WTC11 (cell line): ENCODE data around the gene CHST11. TPM values are rescaled to one million over a fixed set of nuclear protein-coding genes. Genes with fewer than 3 reads are reported as not detected.

Source experiments
- ATAC-seq: fragments of 200-7000 bp; cut with Tn5 transposase; 2 replicates; pipeline ENCODE4 v1.10.0; 2021; ENCODE audit warnings: mild to moderate bottlenecking, moderate library complexity
- CTCF ChIA-PET: fragments of 300-600 bp; sonication (Branson Sonifier 250); formaldehyde crosslinking; loops from one replicate; lab custom pipeline; 2021; ENCODE audit warnings: antibody characterized with exemption; lab: Charles Lee
- POLR2A ChIA-PET: fragments of 350-600 bp; sonication (Branson Sonifier 250); formaldehyde crosslinking; loops from one replicate; lab custom pipeline; 2021; ENCODE audit warnings: antibody characterized with exemption; lab: Charles Lee
- DNase-seq: peaks from one replicate; pipeline ENCODE4 v3.0.0; 2021; ENCODE audit warnings: low spot score
- H3K27ac Mint-ChIP-seq: 2 replicates; pipeline ENCODE4 v1.8.0; 2021; ENCODE audit warnings: mixed read lengths
- H3K27me3 Mint-ChIP-seq: 2 replicates; pipeline ENCODE4 v1.8.0; 2021; ENCODE audit warnings: low read depth, mild to moderate bottlenecking, moderate library complexity, mixed read lengths
- H3K36me3 Mint-ChIP-seq: 2 replicates; pipeline ENCODE4 v1.8.0; 2021; ENCODE audit warnings: mixed read lengths
- H3K4me1 Mint-ChIP-seq: 2 replicates; pipeline ENCODE4 v1.8.0; 2022; ENCODE audit warnings: mixed read lengths
- H3K4me3 Mint-ChIP-seq: 2 replicates; pipeline ENCODE4 v1.8.0; 2021; ENCODE audit warnings: mild to moderate bottlenecking, moderate library complexity, mixed read lengths
- H3K9me3 Mint-ChIP-seq: 2 replicates; pipeline ENCODE4 v1.8.0; 2021; ENCODE audit warnings: mixed read lengths
- FOXK1 ChIP-seq: sonication (generic); formaldehyde crosslinking; IDR thresholded peaks from 2 replicates; pipeline ENCODE4 v1.8.0; 2022; ENCODE audit warnings: mild to moderate bottlenecking, moderate library complexity, missing genetic modification reagents
- FOXP1 ChIP-seq: sonication (generic); formaldehyde crosslinking; IDR thresholded peaks from 2 replicates; pipeline ENCODE4 v1.8.0; 2022; ENCODE audit warnings: missing genetic modification reagents, mild to moderate bottlenecking, moderate library complexity, borderline replicate concordance
- HMGA2 ChIP-seq: fragments of 250-450 bp; sonication (Bioruptor Pico); IDR thresholded peaks from 2 replicates; pipeline ENCODE4 v1.4.0; 2021; ENCODE audit warnings: mild to moderate bottlenecking, moderate library complexity
- HMGXB4 ChIP-seq: sonication (generic); formaldehyde crosslinking; IDR thresholded peaks from 2 replicates; pipeline ENCODE4 v1.8.1; 2023; ENCODE audit warnings: mild to moderate bottlenecking, moderate library complexity, missing genetic modification reagents
- MLX ChIP-seq: sonication (generic); formaldehyde crosslinking; IDR thresholded peaks from 2 replicates; pipeline ENCODE4 v1.8.1; 2023; ENCODE audit warnings: mild to moderate bottlenecking, missing genetic modification reagents, moderate library complexity
- NFYB ChIP-seq: sonication (generic); formaldehyde crosslinking; conservative IDR thresholded peaks from 2 replicates; pipeline ENCODE4 v1.8.0; 2022; ENCODE audit warnings: low read depth, missing genetic modification reagents
- NR1H2 ChIP-seq: sonication (generic); formaldehyde crosslinking; IDR thresholded peaks from 2 replicates; pipeline ENCODE4 v1.9.0; 2021; ENCODE audit warnings: mild to moderate bottlenecking, moderate library complexity, missing genetic modification reagents
- PRDM15 ChIP-seq: sonication (generic); formaldehyde crosslinking; IDR thresholded peaks from 2 replicates; pipeline ENCODE4 v1.8.0; 2022; ENCODE audit warnings: missing genetic modification reagents
- SOX15 ChIP-seq: fragments of 250-450 bp; sonication (Bioruptor Pico); IDR thresholded peaks from 2 replicates; pipeline ENCODE4 v1.9.0; 2021; ENCODE audit warnings: mild to moderate bottlenecking
- TCF7 ChIP-seq: sonication (generic); formaldehyde crosslinking; IDR thresholded peaks from 2 replicates; pipeline ENCODE4 v1.8.0; 2022; ENCODE audit warnings: mild to moderate bottlenecking, low read depth, missing genetic modification reagents, moderate library complexity
- TEAD1 ChIP-seq: sonication (generic); formaldehyde crosslinking; IDR thresholded peaks from 2 replicates; pipeline ENCODE4 v1.8.0; 2022; ENCODE audit warnings: mild to moderate bottlenecking, missing genetic modification reagents
- TP53 ChIP-seq: sonication (generic); formaldehyde crosslinking; IDR thresholded peaks from 2 replicates; pipeline ENCODE4 v1.8.1; 2023; ENCODE audit warnings: mild to moderate bottlenecking, missing genetic modification reagents
- ZBTB43 ChIP-seq: sonication (generic); formaldehyde crosslinking; IDR thresholded peaks from 2 replicates; pipeline ENCODE4 v1.8.1; 2023; ENCODE audit warnings: mild to moderate bottlenecking, missing genetic modification reagents
- ZMAT4 ChIP-seq: fragments of 250-450 bp; sonication (Bioruptor Pico); IDR thresholded peaks from 2 replicates; pipeline ENCODE4 v1.9.0; 2021; ENCODE audit warnings: mild to moderate bottlenecking
- ZNF396 ChIP-seq: fragments of 250-450 bp; sonication (Bioruptor Pico); IDR thresholded peaks from 2 replicates; pipeline ENCODE4 v1.8.0; 2021; ENCODE audit warnings: mild to moderate bottlenecking, moderate library complexity, borderline replicate concordance
- ZNF423 ChIP-seq: fragments of 250-450 bp; sonication (Bioruptor Pico); IDR thresholded peaks from 2 replicates; pipeline ENCODE4 v2.1.2; 2022; ENCODE audit warnings: mild to moderate bottlenecking, moderate library complexity
- ZNF512 ChIP-seq: sonication (generic); formaldehyde crosslinking; IDR thresholded peaks from 2 replicates; pipeline ENCODE4 v1.8.1; 2022; ENCODE audit warnings: missing genetic modification reagents, borderline replicate concordance
- total RNA-seq: library from RNA; stranded (reverse); gene quantifications from 3 replicates; pipeline ENCODE4 v1.2.3, GENCODE V29; 2021

CHST11 gene
- total RNA-seq, 1 experiment from 2014 or later = 24.2 TPM

GRCh38 chr12:104723895-104724294 lies 267.1 kb downstream of the CHST11 start:
- no peaks in the 10 kb centered on the region for H3K9me3 Mint-ChIP-seq
- CTCF ChIA-PET = interaction anchor here (0.5 to 1.3 kb wide), 2 partner anchors 39 to 342 kb away, joined by 3 to 5 read pairs; no protein-coding TSS in a partner anchor
- ATAC-seq = no peak

GRCh38 chr12:104724992-104725585 lies 268.3 kb downstream of the CHST11 start:
- no peaks in the 10 kb centered on the region for H3K27me3 Mint-ChIP-seq
- no peak overlapping the region for H3K27ac Mint-ChIP-seq
- DNase-seq (no peak), ATAC-seq (no peak)
- no peak overlapping the region for H3K4me3 Mint-ChIP-seq
- ChIA-PET POLR2A (interaction anchor here (0.6 kb wide), 1 partner anchor 18 kb away, joined by 3 read pairs; no protein-coding TSS in a partner anchor), CTCF (interaction anchor here (1.3 kb wide), 1 partner anchor 343 kb away, joined by 5 read pairs; no protein-coding TSS in a partner anchor)
- H3K4me1 Mint-ChIP-seq = peaks cover 38% of the 10 kb centered on the region
- H3K36me3 Mint-ChIP-seq = no peaks in the 10 kb centered on the region
- H3K9me3 Mint-ChIP-seq = no peaks in the 10 kb centered on the region
- TF ChIP-seq TEAD1 (no peak), HMGXB4 (no peak), HMGA2 (CRISPR knock-in tag) (no peak), PRDM15 (CRISPR knock-in tag) (no peak), ZBTB43 (CRISPR knock-in tag) (no peak)

More at GRCh38 chr12:104723895-104724294, 267.1 kb downstream of the CHST11 start:
- Mint-ChIP-seq H3K4me3 (no peak overlapping the region), H3K27ac (no peak overlapping the region), H3K4me1 (peaks cover 38% of the 10 kb centered on the region), H3K27me3 (no peaks in the 10 kb centered on the region)
- TF ChIP-seq TP53 (no peak), FOXK1 (no peak), NFYB (CRISPR knock-in tag) (no peak), ZMAT4 (CRISPR knock-in tag) (no peak), SOX15 (CRISPR knock-in tag) (no peak), FOXP1 (no peak), NR1H2 (CRISPR knock-in tag) (no peak), ZNF396 (CRISPR knock-in tag) (no peak), ZNF512 (CRISPR knock-in tag) (no peak), TCF7 (CRISPR knock-in tag) (no peak), MLX (CRISPR knock-in tag) (no peak), ZNF423 (CRISPR knock-in tag) (no peak), PRDM15 (CRISPR knock-in tag) (no peak)
- TF ChIP-seq, all 79 proteins: peak for 0
- H3K36me3 Mint-ChIP-seq = no peaks in the 10 kb centered on the region
- no peak for DNase-seq
- POLR2A ChIA-PET = no interaction called here
